Astrocyte (in vitro differentiated cells and primary cell): ENCODE measurements around the gene MED12L.

ENCODE experiments used
- CTCF ChIP-seq: IDR thresholded peaks from 2 replicates; pipeline ENCODE4 v1.5.1; 2011; ENCODE audit warnings: low read depth, mild to moderate bottlenecking, inconsistent platforms, low read length, moderate library complexity; ENCODE audit not compliant: insufficient read depth
- EZH2 ChIP-seq: IDR thresholded peaks from 2 replicates; pipeline ENCODE4 v1.6.1; 2012; ENCODE audit warnings: mild to moderate bottlenecking, low read length, inconsistent platforms; ENCODE audit not compliant: insufficient read depth

GRCh38 chr3:151395806-151396205 lies 310.3 kb downstream of the MED12L start:
- no peak for TF ChIP-seq CTCF
- TF ChIP-seq EZH2: no peak
